Large intestine (tissue), 3 donors: Measurements from ENCODE around the gene TEPSIN. TPM values are rescaled to one million over a fixed set of nuclear protein-coding genes. Genes with fewer than 3 reads are reported as not detected.

Experiments used
- DNase-seq, 2 donors: peaks; one replicate each; pipeline versions ENCODE4 v3.0.0 to v3.0.0-alpha.2; 2013
- H3K27ac ChIP-seq: one replicate; pipeline ENCODE4 v1.5.1; 2013; ENCODE audit warnings: low read length
- H3K27me3 ChIP-seq: 2 replicates; pipeline ENCODE4 v1.6.1; 2013; ENCODE audit warnings: low read length; ENCODE audit not compliant: control insufficient read depth, insufficient read depth
- H3K36me3 ChIP-seq: 2 replicates; pipeline ENCODE4 v1.6.1; 2013; ENCODE audit warnings: low read length; ENCODE audit not compliant: control insufficient read depth, insufficient read depth
- H3K4me1 ChIP-seq: one replicate; pipeline ENCODE4 v1.6.1; 2013; ENCODE audit warnings: low read length; ENCODE audit not compliant: control insufficient read depth, insufficient read depth
- H3K4me3 ChIP-seq: one replicate; pipeline ENCODE4 v1.5.1; 2013; ENCODE audit warnings: low read length
- H3K9me3 ChIP-seq: one replicate; pipeline ENCODE4 v1.6.1; 2013; ENCODE audit warnings: mild to moderate bottlenecking, low read depth, low read length, moderate library complexity; ENCODE audit not compliant: control insufficient read depth
- WGBS: methylation state at CpG from one replicate; pipeline ENCODE4 v1.1.5; 2013; ENCODE audit warnings: low lambda C conversion rate; ENCODE audit not compliant: insufficient coverage; 5-methylcytosine and 5-hydroxymethylcytosine counted together
- polyA plus RNA-seq: library from polyadenylated mRNA; unstranded; fragments of 120-200 nt; gene quantifications from one replicate; pipeline ENCODE4 v1.2.1, GENCODE V29; 2013

TEPSIN gene
- polyA plus RNA-seq, 1 donor = 32.1 TPM

GRCh38 chr17:81221371-81221841 is 17.4 kb downstream of the TEPSIN start:
- no peak for DNase-seq
- 80% methylated on average over 1 of the region's 11 CpGs for WGBS
- no peak overlapping the region for H3K4me3 ChIP-seq

GRCh38 chr17:81219476-81220180 is 19.2 kb downstream of the TEPSIN start:
- H3K27me3 ChIP-seq = peaks cover 9% of the 10 kb centered on the region
- no CpG with 5 or more reads among the region's 24 CpGs for WGBS
- no peak for DNase-seq

More at GRCh38 chr17:81221371-81221841, 17.4 kb downstream of the TEPSIN start:
- H3K36me3 ChIP-seq = peaks cover 2% of the 10 kb centered on the region
- H3K4me1 ChIP-seq = peaks cover 22% of the 10 kb centered on the region
- H3K27me3 ChIP-seq = peaks cover 9% of the 10 kb centered on the region
- no peak overlapping the region for H3K27ac ChIP-seq
- H3K9me3 ChIP-seq = no peaks in the 10 kb centered on the region

GRCh38 chr17:81218991-81219390 is 19.9 kb downstream of the TEPSIN start:
- H3K4me3 ChIP-seq = no peak overlapping the region
- 100% methylated on average over 3 of the region's 11 CpGs for WGBS
- no peaks in the 10 kb centered on the region for H3K9me3 ChIP-seq
- H3K36me3 ChIP-seq = peaks cover 2% of the 10 kb centered on the region
- H3K4me1 ChIP-seq = peaks cover 20% of the 10 kb centered on the region
- H3K27ac ChIP-seq = no peak overlapping the region
- peaks cover 6% of the 10 kb centered on the region for H3K27me3 ChIP-seq
- no peak for DNase-seq

More at GRCh38 chr17:81219476-81220180, 19.2 kb downstream of the TEPSIN start:
- no peak overlapping the region for H3K4me3 ChIP-seq
- no peaks in the 10 kb centered on the region for H3K9me3 ChIP-seq
- H3K36me3 ChIP-seq = peaks cover 2% of the 10 kb centered on the region
- H3K27ac ChIP-seq = no peak overlapping the region
- H3K4me1 ChIP-seq = peaks cover 22% of the 10 kb centered on the region

GRCh38 chr17:81218459-81218858 is 20.4 kb downstream of the TEPSIN start:
- WGBS = no CpG with 5 or more reads among the region's 13 CpGs
- H3K9me3 ChIP-seq = no peaks in the 10 kb centered on the region
- H3K36me3 ChIP-seq = peaks cover 2% of the 10 kb centered on the region
- no peak for DNase-seq
- H3K4me3 ChIP-seq = no peak overlapping the region
- peaks cover 2% of the 10 kb centered on the region for H3K27me3 ChIP-seq
- H3K4me1 ChIP-seq = peaks cover 14% of the 10 kb centered on the region
- H3K27ac ChIP-seq = no peak overlapping the region

- 90% methylated on average over 2 of the region's 18 CpGs for WGBS
- no peaks in the 10 kb centered on the region for H3K9me3 ChIP-seq
- no peaks in the 10 kb centered on the region for H3K27me3 ChIP-seq
These were observed 21.4 kb downstream of the TEPSIN start for GRCh38 chr17:81217491-81217890.

GRCh38 chr17:81213978-81214377 is 24.9 kb downstream of the TEPSIN start:
- H3K27me3 ChIP-seq = no peaks in the 10 kb centered on the region
- no peak for DNase-seq
- H3K4me1 ChIP-seq = no peaks in the 10 kb centered on the region
- H3K27ac ChIP-seq = no peak overlapping the region
- peaks cover 2% of the 10 kb centered on the region for H3K36me3 ChIP-seq
- no peak overlapping the region for H3K4me3 ChIP-seq
- WGBS = no CpG with 5 or more reads among the region's 8 CpGs
- H3K9me3 ChIP-seq = no peaks in the 10 kb centered on the region

More at GRCh38 chr17:81217491-81217890, 21.4 kb downstream of the TEPSIN start:
- peaks cover 12% of the 10 kb centered on the region for H3K4me1 ChIP-seq
- no peak for DNase-seq
- H3K27ac ChIP-seq = no peak overlapping the region
- H3K4me3 ChIP-seq = no peak overlapping the region
- H3K36me3 ChIP-seq = peaks cover 2% of the 10 kb centered on the region

- H3K4me1 ChIP-seq = no peaks in the 10 kb centered on the region
- H3K27ac ChIP-seq = no peak overlapping the region
- no CpG with 5 or more reads among the region's 9 CpGs for WGBS
- no peaks in the 10 kb centered on the region for H3K9me3 ChIP-seq
- H3K4me3 ChIP-seq = no peak overlapping the region
- no peaks in the 10 kb centered on the region for H3K27me3 ChIP-seq
- no peak for DNase-seq
- H3K36me3 ChIP-seq = no peaks in the 10 kb centered on the region
These were observed 26.5 kb downstream of the TEPSIN start for GRCh38 chr17:81212365-81212764.

GRCh38 chr17:81210868-81211267 is 28.0 kb downstream of the TEPSIN start:
- no peak overlapping the region for H3K27ac ChIP-seq
- H3K4me3 ChIP-seq = no peak overlapping the region
- no peaks in the 10 kb centered on the region for H3K4me1 ChIP-seq
- no peaks in the 10 kb centered on the region for H3K9me3 ChIP-seq
- H3K27me3 ChIP-seq = no peaks in the 10 kb centered on the region
- DNase-seq = no peak
- peaks cover 5% of the 10 kb centered on the region for H3K36me3 ChIP-seq
- 56% methylated on average over 3 of the region's 14 CpGs for WGBS

- WGBS = no CpG with 5 or more reads among the region's 10 CpGs
These were observed 28.4 kb downstream of the TEPSIN start for GRCh38 chr17:81210466-81210865.

GRCh38 chr17:81209141-81209540 is 29.7 kb downstream of the TEPSIN start:
- no peak overlapping the region for H3K4me3 ChIP-seq
- peaks cover 5% of the 10 kb centered on the region for H3K36me3 ChIP-seq
- H3K9me3 ChIP-seq = no peaks in the 10 kb centered on the region
- no peak for DNase-seq
- WGBS = no CpG with 5 or more reads among the region's 16 CpGs
- H3K27me3 ChIP-seq = no peaks in the 10 kb centered on the region
- no peaks in the 10 kb centered on the region for H3K4me1 ChIP-seq
- no peak overlapping the region for H3K27ac ChIP-seq

More at GRCh38 chr17:81210466-81210865, 28.4 kb downstream of the TEPSIN start:
- Histone ChIP-seq H3K36me3 (peaks cover 5% of the 10 kb centered on the region), H3K9me3 (no peaks in the 10 kb centered on the region), H3K4me3 (no peak overlapping the region), H3K27ac (no peak overlapping the region), H3K4me1 (no peaks in the 10 kb centered on the region), H3K27me3 (no peaks in the 10 kb centered on the region)
- no peak for DNase-seq

- no peak for DNase-seq
- no peaks in the 10 kb centered on the region for H3K27me3 ChIP-seq
- no CpG with 5 or more reads among the region's 10 CpGs for WGBS
These were observed 30.2 kb downstream of the TEPSIN start for GRCh38 chr17:81208651-81209050.

More at GRCh38 chr17:81208651-81209050, 30.2 kb downstream of the TEPSIN start:
- Histone ChIP-seq H3K9me3 (no peaks in the 10 kb centered on the region), H3K36me3 (peaks cover 5% of the 10 kb centered on the region), H3K27ac (no peak overlapping the region), H3K4me1 (no peaks in the 10 kb centered on the region), H3K4me3 (no peak overlapping the region)
